Activated CD8-positive, alpha-beta memory T cell treated with anti-CD3 and anti-CD28 coated beads, Interleukin-2, amount 50 U/mL, for 24 hours (primary cell): ENCODE measurements around the gene ATG7.
"Not testable (repeated sequence)": the region's sequence is repeated elsewhere in the genome, so short reads cannot be mapped to it uniquely, and the experiment has no call there.

Experiments
- DNase-seq: peaks from one replicate; pipeline ENCODE4 v3.0.0-alpha.2; 2020; ENCODE audit errors: extremely low read depth

ATG7 gene

GRCh38 chr3:11424277-11424676, 152.1 kb downstream of the ATG7 start:
- DNase-seq, result no peak

GRCh38 chr3:11430207-11430606, 158.0 kb downstream of the ATG7 start:
- no peak for DNase-seq

DNA sequence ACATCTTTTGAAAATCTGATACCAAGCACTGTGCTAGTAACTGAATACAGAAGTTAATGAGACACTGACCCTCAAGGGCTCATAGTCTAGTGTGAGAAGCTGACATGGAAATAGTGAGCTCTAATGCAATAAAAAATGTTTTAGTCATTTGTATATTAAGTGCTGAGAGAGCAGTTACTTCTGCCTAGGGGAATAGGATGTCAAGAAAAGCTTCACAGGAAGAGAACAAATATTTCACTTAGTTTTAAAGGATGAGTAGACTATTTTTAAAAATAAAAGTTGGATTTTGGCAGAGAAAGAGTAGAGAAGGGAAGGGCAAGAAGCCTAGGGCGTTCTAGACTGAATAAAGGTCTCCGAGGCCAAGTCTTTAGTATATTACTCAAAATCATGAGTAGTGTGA, 158.4 kb downstream of the ATG7 start:
- no peak for DNase-seq

DNA sequence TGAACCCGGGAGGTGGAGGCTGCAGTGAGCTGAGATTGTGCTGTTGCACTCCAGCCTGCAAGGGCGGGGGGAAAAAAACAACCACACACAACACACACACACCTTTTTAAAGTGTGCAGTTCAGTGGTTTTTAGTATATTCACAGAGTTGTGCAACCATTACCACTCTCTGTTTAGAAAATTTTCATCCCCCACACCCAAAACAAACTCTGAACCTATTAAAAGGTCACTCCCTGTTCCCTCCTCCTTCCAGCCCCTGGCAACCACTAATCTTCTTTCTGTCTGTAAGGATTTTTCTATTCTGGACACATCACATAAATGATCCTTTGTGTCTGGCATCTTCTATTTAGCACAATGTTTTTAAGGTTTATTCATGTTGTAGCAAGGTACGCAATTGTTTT, 159.1 kb downstream of the ATG7 start:
- DNase-seq, result no peak

GRCh38 chr3:11434017-11434526, 161.9 kb downstream of the ATG7 start:
- DNase-seq, result no peak

DNA sequence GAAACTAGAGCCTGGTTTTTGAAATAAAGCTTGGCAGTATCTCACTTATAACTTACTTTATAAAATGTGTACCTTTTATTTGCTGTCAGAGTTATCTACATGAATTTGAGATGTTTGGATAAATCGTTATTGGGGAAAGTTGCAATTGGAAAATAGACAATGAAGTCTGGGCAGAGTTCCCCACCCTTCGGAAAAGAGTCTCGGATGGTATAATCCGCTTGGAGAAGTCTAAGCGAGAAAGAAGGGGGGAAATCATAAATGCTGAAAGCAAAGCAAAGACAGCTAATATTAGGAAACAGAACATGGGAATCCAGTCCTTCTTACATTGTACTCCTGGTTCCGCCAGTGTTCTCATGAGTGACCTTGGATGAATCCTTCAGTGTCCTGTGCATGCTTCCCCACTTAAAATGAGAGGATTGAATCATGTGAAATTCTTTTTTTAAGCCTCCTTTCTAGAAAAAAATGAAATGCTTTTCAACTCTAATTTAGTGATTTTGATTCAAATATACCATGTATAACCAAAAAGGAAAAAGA, 162.4 kb downstream of the ATG7 start:
- no peak for DNase-seq

DNA sequence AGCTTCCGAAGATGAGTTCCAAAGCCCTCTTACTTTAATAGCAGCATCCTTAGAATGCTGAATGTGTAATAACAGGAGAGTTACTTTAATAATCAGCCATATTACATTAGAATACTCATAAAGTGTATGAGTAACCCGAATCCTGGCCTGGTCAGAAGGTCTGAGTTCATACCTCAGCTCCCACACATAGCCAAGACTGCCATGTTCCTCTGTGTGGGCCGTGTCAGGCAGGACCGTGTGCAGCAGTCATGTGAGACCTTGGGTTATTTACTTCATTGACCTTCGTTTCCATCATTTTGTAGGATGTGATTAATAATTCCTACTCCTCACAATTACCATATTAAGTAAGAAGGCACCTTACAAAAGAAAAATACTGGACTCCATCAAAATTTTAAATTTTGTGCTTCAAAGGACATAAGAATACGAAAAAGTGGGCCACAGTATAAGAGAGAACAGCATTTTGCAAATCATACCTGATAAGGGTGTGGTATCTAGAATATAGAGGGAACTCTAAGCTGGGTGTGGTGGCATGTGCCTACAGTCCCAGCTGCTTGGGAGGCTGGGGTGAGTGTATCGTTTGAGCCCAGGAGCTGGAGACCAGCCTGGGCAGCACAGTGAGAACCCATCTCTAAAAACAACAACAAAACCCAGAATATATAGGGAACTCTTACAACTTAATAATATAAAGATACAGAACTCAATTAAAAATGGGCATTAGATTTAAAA, 163.4 kb downstream of the ATG7 start:
- DNase-seq, result no peak

DNA sequence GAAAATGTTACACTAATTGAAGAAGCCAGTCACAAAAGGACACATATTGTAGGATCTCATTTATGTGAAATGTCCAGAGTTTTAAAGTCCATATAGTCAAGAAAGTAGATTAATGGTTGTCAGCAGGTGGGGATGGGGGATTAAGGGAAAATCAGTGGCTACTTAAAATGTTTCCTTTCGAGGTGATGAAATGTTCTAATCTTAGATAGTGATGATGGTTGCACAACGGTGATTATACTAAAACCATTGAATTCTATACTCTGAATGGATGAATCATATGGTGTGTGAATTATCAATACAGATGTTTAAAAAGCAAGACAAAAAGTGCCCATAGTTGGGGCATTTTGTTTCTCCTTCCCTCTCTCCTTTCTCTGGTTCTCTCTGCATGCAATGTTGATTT, 164.6 kb downstream of the ATG7 start:
- no peak for DNase-seq

DNA sequence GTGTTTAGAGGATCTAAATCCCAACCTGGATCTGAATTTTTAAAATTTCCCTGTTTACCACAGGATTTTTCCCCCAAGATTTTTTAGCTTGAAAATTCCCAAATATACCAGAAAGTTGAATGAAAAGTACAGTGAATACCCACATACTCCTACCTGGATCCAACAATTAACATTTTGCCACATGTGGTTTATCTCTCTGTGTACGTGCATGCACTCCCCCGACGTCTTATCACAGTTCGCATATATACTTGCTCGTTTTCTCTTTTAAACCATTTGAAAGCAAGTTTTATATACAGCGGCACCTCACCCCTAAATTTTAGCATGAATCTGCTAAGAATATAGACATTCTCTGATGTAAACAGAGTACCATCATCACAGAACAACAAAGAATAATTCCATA, 165.3 kb downstream of the ATG7 start:
- no peak for DNase-seq

GRCh38 chr3:11438646-11439045, 166.4 kb downstream of the ATG7 start:
- no peak for DNase-seq

GRCh38 chr3:11441346-11441745, 169.1 kb downstream of the ATG7 start:
- not testable (repeated sequence) for DNase-seq

DNA sequence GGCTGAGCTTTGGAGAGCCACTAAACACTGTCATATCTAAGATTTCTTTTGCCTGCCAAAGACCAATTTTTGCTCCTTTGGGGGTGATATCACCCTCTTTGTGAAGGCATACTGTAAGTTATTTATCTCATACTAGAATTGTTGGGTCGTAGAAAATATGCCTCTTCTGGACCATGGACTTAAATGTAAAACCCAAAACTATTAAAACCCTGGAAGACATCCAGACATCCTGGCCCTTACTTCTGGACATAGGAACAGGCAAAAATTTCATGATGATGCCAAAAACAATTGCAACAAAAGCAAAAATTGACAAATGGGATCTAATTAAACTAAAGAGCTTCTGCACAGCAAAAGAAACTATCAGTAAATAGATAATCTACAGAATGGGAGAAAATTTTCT, 172.2 kb downstream of the ATG7 start:
- DNase-seq, result no peak

DNA sequence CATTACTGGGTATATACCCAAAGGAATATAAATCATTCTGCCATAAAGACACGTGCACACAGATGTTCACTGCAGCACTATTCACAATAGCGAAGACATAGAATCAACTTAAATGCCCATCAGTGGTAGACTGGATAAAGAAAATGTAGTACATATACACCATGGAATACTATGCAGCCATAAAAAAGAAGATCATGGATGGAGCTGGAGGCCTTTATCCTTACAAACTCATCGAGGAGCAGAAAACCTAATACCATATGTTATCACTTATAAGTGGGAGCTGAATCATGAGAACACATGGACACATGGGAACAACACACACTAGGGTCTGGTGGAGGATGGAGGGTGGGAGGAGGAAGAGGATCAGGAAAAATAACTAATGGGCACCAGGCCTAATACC, 173.0 kb downstream of the ATG7 start:
- DNase-seq, result not testable (repeated sequence)

DNA sequence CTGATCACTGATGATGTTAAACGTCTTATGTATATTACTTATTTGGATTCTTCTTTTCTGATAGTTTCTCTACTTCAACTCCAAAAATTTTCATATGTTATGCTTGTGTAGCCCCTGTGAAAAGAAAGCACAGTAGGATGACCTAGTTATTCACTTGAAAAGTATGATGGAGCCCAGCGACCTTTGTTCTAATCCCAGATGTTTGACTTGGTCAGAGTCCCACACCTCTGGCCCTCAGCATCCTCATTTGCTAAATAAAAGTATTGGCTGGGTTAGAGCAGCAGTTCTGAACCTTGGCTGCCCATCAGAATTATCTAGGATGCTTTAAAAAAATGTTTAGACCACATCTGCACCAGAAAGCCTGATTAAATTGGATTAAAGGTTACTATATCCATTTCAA, 173.7 kb downstream of the ATG7 start:
- DNase-seq, result no peak

GRCh38 chr3:11447584-11448200, 175.5 kb downstream of the ATG7 start:
- DNase-seq, result no peak

GRCh38 chr3:11450015-11450414, 177.8 kb downstream of the ATG7 start:
- DNase-seq, result no peak

GRCh38 chr3:11452312-11452711, 180.1 kb downstream of the ATG7 start:
- DNase-seq, result no peak

GRCh38 chr3:11452885-11453847, 181.0 kb downstream of the ATG7 start:
- DNase-seq, result no peak

- no peak for DNase-seq
Measured at GRCh38 chr3:11455956-11456355, 183.8 kb downstream of the ATG7 start.

DNA sequence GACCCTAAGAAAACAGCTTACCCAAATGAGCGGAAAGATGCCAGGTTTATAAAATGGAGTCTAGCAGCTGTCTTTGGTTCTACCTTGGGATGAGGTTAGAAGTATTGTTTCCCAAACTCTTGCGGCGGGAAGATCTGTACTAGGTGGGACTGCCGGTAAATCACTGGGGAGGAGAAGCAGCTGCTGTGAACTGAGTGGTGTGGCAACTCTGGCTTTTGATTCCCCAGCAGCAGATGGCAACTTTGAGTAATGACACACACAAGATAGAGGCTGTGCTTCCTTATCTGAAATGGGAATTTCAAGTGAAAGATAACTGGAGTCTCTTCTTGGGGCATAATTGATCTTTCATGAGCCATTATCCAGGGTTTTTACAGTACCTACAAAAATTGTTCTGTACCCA, 184.9 kb downstream of the ATG7 start:
- DNase-seq, result no peak

GRCh38 chr3:11459186-11459824, 187.1 kb downstream of the ATG7 start:
- DNase-seq, result no peak

- DNase-seq, result no peak
Measured at GRCh38 chr3:11461226-11461625, 189.0 kb downstream of the ATG7 start.
